Measurements from ENCODE around the gene CAPNS1. TPM values are rescaled to one million over a fixed set of nuclear protein-coding genes. Genes with fewer than 3 reads are reported as not detected.
A peak's percentile ranks its signal among the peaks of the same experiment; 100 is the strongest.
"Not testable (repeated sequence)": the region's sequence is repeated elsewhere in the genome, so short reads cannot be mapped to it uniquely, and the experiment has no call there.

Gene CAPNS1
- total RNA-seq, 2 donors from 2014 or later: 234 to 377 TPM

- no peak for ATAC-seq
- no peak for DNase-seq (ENCODE audit: low spot score in 2 of 2)
- Mint-ChIP-seq H3K9me3 (no peaks in the 10 kb centered on the region), H3K36me3 (no peaks in the 10 kb centered on the region), H3K27ac (no peak overlapping the region)
Observed at GRCh38 chr19:36163813-36164212, 23.9 kb downstream of the CAPNS1 start.

GRCh38 chr19:36169084-36169760, 29.4 kb downstream of the CAPNS1 start:
- Mint-ChIP-seq H3K27ac (peak overlapping the region in 1 of 2 donors; percentile 3), H3K36me3 (no peaks in the 10 kb centered on the region), H3K9me3 (no peaks in the 10 kb centered on the region)
- DNase-seq (ENCODE audit: low spot score in 2 of 2) (no peak), ATAC-seq (no peak)

- DNase-seq (ENCODE audit: low spot score in 2 of 2) (no peak), ATAC-seq (no peak)
- H3K36me3 Mint-ChIP-seq: no peaks in the 10 kb centered on the region
- H3K9me3 Mint-ChIP-seq: no peaks in the 10 kb centered on the region
- no peak overlapping the region for H3K27ac Mint-ChIP-seq
Observed at GRCh38 chr19:36172852-36173251, 33.0 kb downstream of the CAPNS1 start.

GRCh38 chr19:36173846-36174245, 34.0 kb downstream of the CAPNS1 start:
- not testable (repeated sequence) for H3K27ac Mint-ChIP-seq; H3K36me3 Mint-ChIP-seq; ATAC-seq; DNase-seq (ENCODE audit: low spot score in 2 of 2); H3K9me3 Mint-ChIP-seq

- DNase-seq (ENCODE audit: low spot score in 2 of 2); H3K36me3 Mint-ChIP-seq; H3K9me3 Mint-ChIP-seq; ATAC-seq; H3K27ac Mint-ChIP-seq: not testable (repeated sequence)
Observed at GRCh38 chr19:36179077-36179476, 39.2 kb downstream of the CAPNS1 start.

GRCh38 chr19:36182612-36183244, 42.9 kb downstream of the CAPNS1 start:
- DNase-seq (ENCODE audit: low spot score in 2 of 2): no peak
- H3K27ac Mint-ChIP-seq: no peak overlapping the region
- no peaks in the 10 kb centered on the region for H3K36me3 Mint-ChIP-seq
- no peaks in the 10 kb centered on the region for H3K9me3 Mint-ChIP-seq
- no peak for ATAC-seq

- no peak for ATAC-seq
- DNase-seq (ENCODE audit: low spot score in 2 of 2): no peak
- H3K9me3 Mint-ChIP-seq: no peaks in the 10 kb centered on the region
- H3K27ac Mint-ChIP-seq: no peak overlapping the region
- no peaks in the 10 kb centered on the region for H3K36me3 Mint-ChIP-seq
Observed at GRCh38 chr19:36183245-36183628, 43.4 kb downstream of the CAPNS1 start.

GRCh38 chr19:36186722-36187121, 46.9 kb downstream of the CAPNS1 start:
- DNase-seq (ENCODE audit: low spot score in 2 of 2); ATAC-seq; H3K27ac Mint-ChIP-seq; H3K36me3 Mint-ChIP-seq; H3K9me3 Mint-ChIP-seq: not testable (repeated sequence)

- ATAC-seq: no peak
- Mint-ChIP-seq H3K9me3 (no peaks in the 10 kb centered on the region), H3K27ac (peak overlapping the region in 1 of 2 donors; percentile 19), H3K36me3 (no peaks in the 10 kb centered on the region)
- no peak for DNase-seq (ENCODE audit: low spot score in 2 of 2)
Observed at GRCh38 chr19:36196249-36196648, 56.4 kb downstream of the CAPNS1 start.

GRCh38 chr19:36198119-36198518, 58.3 kb downstream of the CAPNS1 start:
- H3K9me3 Mint-ChIP-seq: no peaks in the 10 kb centered on the region
- ATAC-seq (no peak), DNase-seq (ENCODE audit: low spot score in 2 of 2) (no peak)
- H3K36me3 Mint-ChIP-seq: no peaks in the 10 kb centered on the region
- no peak overlapping the region for H3K27ac Mint-ChIP-seq

Other genes with a start within 250 kb of the CAPNS1 start
- 100 to 1,000 TPM in 1 of 2 donors, 10 to 100 TPM in 1; 58.9 to 144 TPM for gene NFKBID, start 239.5 kb upstream of the CAPNS1 start, total RNA-seq
- gene HCST, start 237.5 kb upstream of the CAPNS1 start, total RNA-seq: 10 to 100 TPM; 40.0 to 48.5 TPM
- gene TYROBP, start 231.8 kb upstream of the CAPNS1 start, total RNA-seq: under 1 TPM in 1 of 2 donors, not detected in 1; 0.75 TPM
- 10 to 100 TPM in 1 of 2 donors, 1 to 10 TPM in 1; 6.4 to 10.1 TPM for gene LRFN3, start 203.7 kb upstream of the CAPNS1 start, total RNA-seq
- gene SDHAF1, start 144.9 kb upstream of the CAPNS1 start, total RNA-seq: 10 to 100 TPM; 23.0 to 24.7 TPM
- 1 to 10 TPM; 1.8 to 2.6 TPM for gene SYNE4, start 131.3 kb upstream of the CAPNS1 start, total RNA-seq
- 10 to 100 TPM; 50.4 to 74.0 TPM for gene ALKBH6, start 125.9 kb upstream of the CAPNS1 start, total RNA-seq
- under 1 TPM; 0.66 to 0.96 TPM for gene CLIP3, start 107.2 kb upstream of the CAPNS1 start, total RNA-seq
- gene THAP8, start 85.8 kb upstream of the CAPNS1 start, total RNA-seq: 1 to 10 TPM; 3.5 to 4.1 TPM
- 10 to 100 TPM; 17.5 to 84.0 TPM for gene WDR62, start 85.2 kb upstream of the CAPNS1 start, total RNA-seq
- not detected for gene OVOL3, start 28.9 kb upstream of the CAPNS1 start, total RNA-seq
- gene POLR2I, start 25.2 kb upstream of the CAPNS1 start, total RNA-seq: 10 to 100 TPM; 39.1 to 66.3 TPM
- gene TBCB, start 24.6 kb upstream of the CAPNS1 start, total RNA-seq: 100 to 1,000 TPM in 1 of 2 donors, 10 to 100 TPM in 1; 94.4 to 107 TPM
- gene COX7A1, start 12.4 kb downstream of the CAPNS1 start, total RNA-seq: not detected
- gene ZNF565, start 74.6 kb downstream of the CAPNS1 start, total RNA-seq: 1 to 10 TPM; 2.6 to 6.4 TPM
- 10 to 100 TPM; 64.1 to 90.3 TPM for gene ZNF146, start 75.0 kb downstream of the CAPNS1 start, total RNA-seq
- 1 to 10 TPM; 2.3 to 2.4 TPM for gene ZFP14, start 239.1 kb downstream of the CAPNS1 start, total RNA-seq

Measured in activated naive CD4-positive, alpha-beta T cell treated with anti-CD3 and anti-CD28 coated beads, Interleukin-2, amount 50 U/mL, for 72 hours (primary cell).